ENCODE data around the gene KRTAP10-9. TPM values are rescaled to one million over a fixed set of nuclear protein-coding genes. Genes with fewer than 3 reads are reported as not detected.
"Not testable (repeated sequence)": the region's sequence is repeated elsewhere in the genome, so short reads cannot be mapped to it uniquely, and the experiment has no call there.

Gene KRTAP10-9, protein sequence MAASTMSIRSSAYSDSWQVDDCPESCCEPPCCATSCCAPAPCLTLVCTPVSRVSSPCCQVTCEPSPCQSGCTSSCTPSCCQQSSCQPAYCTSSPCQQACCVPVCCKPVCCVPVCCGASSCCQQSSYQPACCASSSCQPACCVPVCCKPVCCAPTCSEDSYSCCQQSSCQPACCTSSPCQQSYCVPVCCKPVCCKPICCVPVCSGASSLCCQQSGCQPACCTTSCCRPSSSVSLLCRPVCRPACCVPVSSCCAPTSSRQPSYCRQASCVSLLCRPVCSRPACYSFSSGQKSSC
- total RNA-seq: not detected in 2 replicates

GRCh38 chr21:44626673-44627143 is at the start of gene KRTAP10-9:
Gene KRTAP10-9 (plus strand): TSS chr21:44627093. CDS start chr21:44627172, 79 bp downstream.
- intact Hi-C loops (cut with micrococcal nuclease): no loop called here

GRCh38 chr21:44578371-44579055 is 48.4 kb upstream of the KRTAP10-9 start:
- intact Hi-C loops (cut with micrococcal nuclease): no loop called here

DNA sequence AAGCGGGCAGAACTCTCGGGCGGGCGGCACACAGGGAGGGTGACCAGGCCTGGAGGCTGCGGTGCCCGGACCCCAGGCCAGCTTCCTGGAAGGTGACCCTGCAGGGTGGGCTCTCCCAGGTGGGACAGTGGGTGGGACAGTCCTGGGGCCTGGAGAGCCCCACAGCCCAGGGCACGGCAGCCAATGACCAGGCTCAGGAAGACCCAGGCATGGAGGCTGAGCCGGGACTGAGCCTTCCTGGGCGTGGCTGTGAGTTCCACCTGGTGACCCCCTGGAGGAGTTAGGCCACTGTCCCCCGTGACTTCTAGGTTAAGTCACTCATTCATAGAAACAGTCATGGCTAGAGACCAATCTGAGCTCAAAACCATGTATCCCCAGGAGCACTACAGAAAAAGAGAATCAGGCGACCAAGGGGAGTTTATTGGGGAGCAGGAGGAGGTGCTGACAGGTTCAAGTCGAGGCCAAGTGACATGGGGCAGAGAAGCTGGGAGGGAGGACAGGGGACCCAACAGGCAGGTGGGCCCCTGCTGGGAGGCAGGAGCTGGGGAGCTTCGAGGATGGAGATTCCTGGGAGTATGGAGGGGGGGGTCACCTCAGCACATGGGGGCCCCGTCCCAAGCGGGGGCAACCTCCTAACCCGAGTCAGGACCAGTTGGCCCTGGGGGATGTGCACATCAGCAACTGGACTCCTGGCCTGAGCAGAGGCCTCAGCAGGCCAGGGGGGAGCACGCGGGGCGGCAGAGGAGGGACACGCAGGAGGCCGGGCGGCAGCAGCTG is 47.6 kb upstream of the KRTAP10-9 start:
- intact Hi-C loops (cut with micrococcal nuclease): no loop called here

- intact Hi-C loops (cut with micrococcal nuclease): no loop called here
Observed at GRCh38 chr21:44579833-44580144, 47.1 kb upstream of the KRTAP10-9 start.

DNA sequence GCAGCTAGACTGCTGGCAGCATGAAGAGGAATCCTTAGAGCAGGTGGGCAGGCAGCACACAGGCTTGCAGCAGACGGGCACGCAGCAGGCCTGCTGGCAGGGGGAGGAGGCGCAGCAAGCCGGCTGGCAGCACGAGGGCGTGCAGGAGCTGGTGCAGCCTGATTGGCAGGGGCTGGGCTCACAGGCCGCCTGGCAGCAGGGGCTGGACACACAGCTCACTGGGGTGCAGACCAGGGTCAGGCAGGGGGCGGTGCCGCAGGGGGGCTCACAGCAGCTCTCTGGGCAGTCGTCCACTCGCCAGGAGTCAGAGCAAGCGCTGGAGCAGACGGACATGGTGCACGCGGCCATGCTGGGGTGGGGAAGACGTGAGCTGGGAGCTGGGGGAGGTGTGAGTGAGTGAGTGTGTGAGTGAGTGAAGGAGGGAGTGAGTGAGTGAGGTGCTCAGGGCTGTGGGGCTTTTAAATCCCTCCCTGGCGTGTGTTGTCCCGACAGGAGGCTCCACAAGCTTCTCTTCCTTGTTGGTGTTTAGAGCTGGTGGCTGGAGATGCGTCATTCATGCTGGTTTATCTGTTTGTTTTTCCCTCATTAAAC is 46.6 kb upstream of the KRTAP10-9 start, which contains the start of gene KRTAP10-5:
Gene KRTAP10-5, minus strand, starts transcription at position 374 of the 591 bp plus-strand sequence. Its CDS starts 26 bp downstream, at position 348.
- intact Hi-C loops (cut with micrococcal nuclease): not testable (repeated sequence)

GRCh38 chr21:44581158-44581557 is 45.7 kb upstream of the KRTAP10-9 start:
- intact Hi-C loops (cut with micrococcal nuclease): no loop called here

- intact Hi-C loops (cut with micrococcal nuclease): no loop called here
Observed at GRCh38 chr21:44582055-44582454, 44.8 kb upstream of the KRTAP10-9 start.

DNA sequence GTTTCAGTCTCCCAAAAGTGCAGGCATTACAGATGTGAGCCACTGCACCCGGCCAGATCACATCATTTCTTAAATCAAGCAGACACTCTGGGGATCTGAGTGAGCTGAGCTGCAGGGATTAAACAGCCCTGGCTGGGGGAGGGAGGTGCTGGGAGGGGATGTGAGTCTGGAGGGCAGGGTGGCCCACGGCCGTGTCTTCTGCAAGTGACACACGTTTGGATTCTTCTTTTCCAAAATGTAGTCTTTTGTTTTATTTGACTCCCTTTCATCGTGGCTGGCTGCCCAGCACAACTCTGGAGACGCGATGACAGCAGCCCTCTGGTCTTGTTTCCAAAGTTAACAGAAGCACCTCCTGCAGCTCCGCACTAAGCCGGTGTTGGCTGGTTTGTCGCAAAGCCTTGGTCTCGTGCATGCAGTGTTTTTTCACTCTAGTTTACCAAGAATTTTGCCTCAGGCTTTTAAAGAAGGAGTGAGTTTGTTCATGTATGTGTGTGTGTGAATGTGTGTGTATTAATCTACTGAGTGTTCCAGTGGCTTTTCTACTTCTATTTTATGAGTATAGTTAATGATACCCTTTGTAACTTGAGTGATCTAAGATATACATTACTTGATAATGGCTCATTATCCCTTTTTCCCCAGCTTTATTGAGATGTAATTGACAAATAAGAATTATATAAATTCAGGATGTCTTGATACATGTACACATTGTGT is 43.6 kb upstream of the KRTAP10-9 start:
- intact Hi-C loops (cut with micrococcal nuclease): no loop called here

DNA sequence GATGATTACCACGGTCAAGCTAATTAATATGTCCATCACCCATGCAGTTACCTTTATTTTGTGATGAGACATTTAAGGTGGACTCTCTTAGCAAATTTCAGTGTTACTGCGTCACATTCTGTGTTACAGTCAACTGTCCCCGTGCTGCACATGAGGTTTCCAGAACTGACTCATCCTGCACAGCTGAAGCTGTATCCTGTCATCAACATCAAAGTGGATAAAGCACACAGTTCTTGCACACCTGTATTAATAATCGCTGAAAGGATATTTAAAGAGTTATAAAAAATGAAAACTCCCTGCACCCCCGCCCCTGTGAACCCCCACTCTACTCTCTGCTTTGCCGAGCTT is 43.1 kb upstream of the KRTAP10-9 start:
- intact Hi-C loops (cut with micrococcal nuclease): loop anchor here (1.0 kb wide), 1 partner anchor 36 kb away; no protein-coding TSS in a partner anchor

GRCh38 chr21:44585892-44586291 is 41.0 kb upstream of the KRTAP10-9 start:
- intact Hi-C loops (cut with micrococcal nuclease): no loop called here

- intact Hi-C loops (cut with micrococcal nuclease): no loop called here
Observed at GRCh38 chr21:44589094-44589493, 37.8 kb upstream of the KRTAP10-9 start.

DNA sequence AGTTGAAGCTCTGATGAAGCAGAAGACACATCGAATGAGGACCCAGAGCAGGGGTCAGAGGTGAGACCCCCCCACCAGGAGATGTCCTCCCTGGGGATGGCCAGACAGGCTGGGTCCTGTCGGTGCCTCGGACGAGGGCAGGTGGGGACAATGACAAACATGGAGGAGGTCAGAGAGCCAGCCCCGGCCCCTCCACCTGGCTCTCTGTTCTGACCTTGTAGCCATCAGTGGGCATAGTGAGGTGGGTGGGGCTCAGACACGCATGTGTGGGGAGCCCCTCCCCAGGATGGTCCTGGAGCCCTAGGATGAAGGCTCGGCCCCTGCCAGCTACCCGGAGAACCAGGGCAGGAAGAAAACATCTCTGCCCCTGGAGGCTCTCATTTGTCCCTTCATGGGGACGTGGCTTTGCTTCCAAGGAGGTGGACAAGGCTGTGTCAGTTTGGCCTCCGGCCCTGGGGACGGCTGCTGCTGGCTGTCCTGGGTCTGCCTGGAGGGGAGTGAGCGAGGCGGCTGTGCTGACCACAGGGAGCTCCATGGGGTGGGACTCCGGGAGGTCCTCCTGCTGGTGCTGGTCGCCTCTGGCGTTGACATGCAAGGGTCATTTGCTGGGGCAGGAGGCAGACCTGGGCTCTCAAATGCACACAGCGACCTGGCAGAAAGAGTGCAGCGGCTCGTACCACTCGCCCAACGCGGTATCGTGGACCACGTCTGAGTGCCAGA is 37.1 kb upstream of the KRTAP10-9 start:
- intact Hi-C loops (cut with micrococcal nuclease): no loop called here

DNA sequence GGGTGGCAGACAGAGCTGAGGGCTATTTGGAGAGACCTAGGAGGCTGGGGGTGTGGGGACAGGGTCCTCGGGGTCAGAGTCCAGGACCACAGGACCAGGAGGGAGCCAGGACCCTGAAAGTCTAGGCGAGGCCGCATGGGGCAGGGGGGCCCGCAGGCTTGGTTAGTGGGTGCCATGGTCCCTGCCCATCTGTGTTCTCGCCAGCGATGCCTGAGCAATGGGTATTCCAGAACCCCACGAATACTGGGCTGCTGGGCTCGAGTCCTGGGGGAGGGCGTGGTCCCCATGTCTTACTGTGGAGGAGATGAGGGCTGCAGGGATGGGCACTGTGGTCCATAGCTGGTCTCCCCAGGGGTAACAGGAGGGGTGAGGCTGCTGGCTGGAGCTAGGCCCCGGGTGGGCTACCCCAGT is 36.6 kb upstream of the KRTAP10-9 start:
- intact Hi-C loops (cut with micrococcal nuclease): no loop called here

GRCh38 chr21:44590897-44591800 is 35.7 kb upstream of the KRTAP10-9 start:
- intact Hi-C loops (cut with micrococcal nuclease): not testable (repeated sequence)

- intact Hi-C loops (cut with micrococcal nuclease): not testable (repeated sequence)
Observed at GRCh38 chr21:44591801-44592130, 35.1 kb upstream of the KRTAP10-9 start.

GRCh38 chr21:44592446-44593311 is 34.2 kb upstream of the KRTAP10-9 start, which contains the start of gene KRTAP10-6:
Gene KRTAP10-6 (minus strand): TSS chr21:44592505. CDS start chr21:44592484, 21 bp downstream.
- intact Hi-C loops (cut with micrococcal nuclease): no loop called here

DNA sequence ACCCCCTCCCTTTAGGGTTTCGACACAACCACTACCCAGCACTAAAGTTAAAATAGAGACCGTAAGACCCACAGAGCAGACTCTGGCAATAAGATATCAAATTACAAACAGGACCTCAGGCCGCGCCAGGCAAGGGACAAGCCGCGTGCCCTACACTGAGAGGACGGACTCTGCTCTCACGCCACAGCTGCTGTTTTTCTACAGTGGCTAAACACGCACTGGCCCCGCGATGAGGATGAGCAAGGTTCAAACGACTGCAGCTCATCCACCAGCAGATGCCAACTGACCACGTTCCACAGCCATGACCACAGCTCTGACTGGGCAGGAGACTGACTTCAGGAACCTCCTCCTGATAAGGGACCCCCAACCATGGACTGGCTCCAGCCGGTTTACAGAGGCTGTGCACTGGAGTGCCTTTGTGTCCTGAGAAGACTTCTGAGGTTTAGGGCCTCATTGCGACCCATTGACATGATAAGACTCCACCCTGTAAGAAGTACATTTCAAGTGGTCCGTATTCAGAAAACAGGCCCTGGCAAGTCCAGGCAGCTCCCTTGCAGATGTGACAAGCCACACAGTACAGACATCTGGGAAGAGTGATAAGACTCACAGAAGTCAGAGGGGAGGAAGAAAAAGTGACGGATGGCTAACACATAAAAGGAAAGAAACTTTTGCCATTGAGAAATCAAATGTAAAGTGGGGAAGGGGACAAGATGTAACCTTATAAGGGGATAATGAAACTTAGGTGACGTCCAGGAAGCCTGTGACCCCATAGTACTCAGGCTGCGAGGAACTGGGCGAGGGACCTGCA is 33.1 kb upstream of the KRTAP10-9 start:
- intact Hi-C loops (cut with micrococcal nuclease): no loop called here

Measured in T-helper 1 cell treated with Interleukin-12 subunit alpha and Interleukin-12 subunit beta and Interleukin-4 antibody, amounts not matched to agents 30 ng/mL and 1 ng/mL, for 36 hours (primary cell).